PC-9 (cell line): ENCODE results near the gene USP3.

ENCODE experiments used
- EZH2 ChIP-seq: fragments of 200-600 bp; sonication (generic); IDR thresholded peaks from 2 replicates; pipeline ENCODE4 v1.8.0; 2017; ENCODE audit warnings: antibody characterized with exemption, low read depth
- TF ChIP-seq, protein P1 (sequence below): fragments of 200-600 bp; sonication (generic); conservative IDR thresholded peaks from 2 replicates; pipeline ENCODE4 v1.6.1; 2017; ENCODE audit warnings: mixed run types, antibody characterized with exemption, mild to moderate bottlenecking, moderate library complexity

DNA sequence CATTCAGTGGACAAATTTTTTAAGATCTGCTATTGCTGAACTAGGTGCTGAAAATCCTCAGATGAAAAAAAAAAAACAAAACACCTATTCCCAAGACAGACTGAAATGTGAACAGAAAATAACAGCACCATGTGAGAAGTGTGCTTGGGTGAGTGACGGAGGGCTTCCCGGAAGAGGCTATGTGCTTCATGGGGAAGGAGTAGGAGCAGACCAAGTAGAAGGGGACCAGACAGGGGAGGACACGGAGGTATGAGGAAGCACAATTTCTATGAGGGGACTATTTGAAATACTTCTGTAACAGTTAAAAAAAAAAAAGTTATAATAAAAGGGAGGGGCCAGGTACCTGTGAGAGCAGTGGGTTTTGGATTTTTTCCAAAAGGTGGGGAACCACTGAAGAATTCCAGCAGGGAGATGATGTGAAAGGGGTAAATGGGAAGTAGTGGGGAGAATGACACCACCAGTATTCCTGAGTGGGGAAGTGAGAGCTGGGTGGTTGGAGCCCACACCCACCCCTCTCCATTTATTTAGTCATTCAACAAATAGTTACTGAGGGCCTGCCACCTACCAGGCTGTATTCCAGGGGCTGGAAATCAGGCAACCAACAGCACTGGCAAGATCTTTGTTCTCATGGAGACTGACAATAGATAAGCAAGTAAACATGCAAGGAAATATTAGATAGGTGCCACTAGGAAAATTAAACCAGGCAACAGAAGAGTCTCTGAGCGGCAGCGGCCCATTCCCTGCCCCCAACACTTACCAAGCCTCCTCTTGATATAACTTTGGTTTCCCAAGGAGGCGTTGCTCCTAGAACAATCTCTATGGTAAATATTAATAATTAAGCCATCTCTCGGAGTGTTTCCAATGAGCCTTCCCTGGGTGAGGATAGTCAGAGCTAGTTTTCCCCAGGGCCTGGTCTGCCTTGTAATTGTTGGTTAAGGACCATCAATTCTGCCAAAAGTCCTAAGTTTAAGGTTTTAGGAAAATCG is 3.8 kb upstream of the USP3 start:
- TF ChIP-seq, protein P1, sequence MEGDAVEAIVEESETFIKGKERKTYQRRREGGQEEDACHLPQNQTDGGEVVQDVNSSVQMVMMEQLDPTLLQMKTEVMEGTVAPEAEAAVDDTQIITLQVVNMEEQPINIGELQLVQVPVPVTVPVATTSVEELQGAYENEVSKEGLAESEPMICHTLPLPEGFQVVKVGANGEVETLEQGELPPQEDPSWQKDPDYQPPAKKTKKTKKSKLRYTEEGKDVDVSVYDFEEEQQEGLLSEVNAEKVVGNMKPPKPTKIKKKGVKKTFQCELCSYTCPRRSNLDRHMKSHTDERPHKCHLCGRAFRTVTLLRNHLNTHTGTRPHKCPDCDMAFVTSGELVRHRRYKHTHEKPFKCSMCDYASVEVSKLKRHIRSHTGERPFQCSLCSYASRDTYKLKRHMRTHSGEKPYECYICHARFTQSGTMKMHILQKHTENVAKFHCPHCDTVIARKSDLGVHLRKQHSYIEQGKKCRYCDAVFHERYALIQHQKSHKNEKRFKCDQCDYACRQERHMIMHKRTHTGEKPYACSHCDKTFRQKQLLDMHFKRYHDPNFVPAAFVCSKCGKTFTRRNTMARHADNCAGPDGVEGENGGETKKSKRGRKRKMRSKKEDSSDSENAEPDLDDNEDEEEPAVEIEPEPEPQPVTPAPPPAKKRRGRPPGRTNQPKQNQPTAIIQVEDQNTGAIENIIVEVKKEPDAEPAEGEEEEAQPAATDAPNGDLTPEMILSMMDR = no peak
- no peak for TF ChIP-seq EZH2
